GM21737 (cell line): Measurements from ENCODE around the gene CIAO3.
"Not testable (repeated sequence)": the region's sequence is repeated elsewhere in the genome, so short reads cannot be mapped to it uniquely, and the experiment has no call there.

ENCODE experiments used
- ATAC-seq: cut with Tn5 transposase; IDR thresholded peaks from one replicate; pipeline ENCODE4 v1.9.1; 2021; ENCODE audit warnings: mild to moderate bottlenecking, moderate library complexity; ENCODE audit not compliant: unreplicated experiment

Gene CIAO3

GRCh38 chr16:760545-761343, 19.9 kb upstream of the CIAO3 start, which contains the start of gene MSLN:
Gene MSLN, plus strand, starts transcription at chr16:760734. Its CDS starts 1,947 bp downstream, at chr16:762681.
- no peak for ATAC-seq

DNA sequence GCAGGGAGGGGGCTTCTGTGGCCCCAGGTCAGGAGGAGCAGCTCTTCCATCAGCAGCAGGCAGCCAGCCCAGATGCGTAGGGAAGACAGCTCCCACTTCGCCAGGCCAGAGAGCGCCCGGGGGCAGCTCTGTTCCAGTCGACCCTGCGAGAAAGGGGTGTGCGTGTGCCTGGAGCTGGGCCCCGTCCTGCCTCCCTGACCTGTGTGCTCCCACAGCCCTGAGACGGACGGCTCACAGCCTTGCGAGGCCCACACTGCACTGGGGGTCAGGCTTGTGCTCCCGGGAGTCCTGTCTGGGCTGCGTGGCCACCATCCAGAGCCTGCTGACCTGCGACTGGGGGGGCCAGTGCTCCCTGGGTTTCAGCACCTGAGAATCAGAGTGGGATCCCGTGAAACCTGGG, 19.3 kb upstream of the CIAO3 start:
- no peak for ATAC-seq

DNA sequence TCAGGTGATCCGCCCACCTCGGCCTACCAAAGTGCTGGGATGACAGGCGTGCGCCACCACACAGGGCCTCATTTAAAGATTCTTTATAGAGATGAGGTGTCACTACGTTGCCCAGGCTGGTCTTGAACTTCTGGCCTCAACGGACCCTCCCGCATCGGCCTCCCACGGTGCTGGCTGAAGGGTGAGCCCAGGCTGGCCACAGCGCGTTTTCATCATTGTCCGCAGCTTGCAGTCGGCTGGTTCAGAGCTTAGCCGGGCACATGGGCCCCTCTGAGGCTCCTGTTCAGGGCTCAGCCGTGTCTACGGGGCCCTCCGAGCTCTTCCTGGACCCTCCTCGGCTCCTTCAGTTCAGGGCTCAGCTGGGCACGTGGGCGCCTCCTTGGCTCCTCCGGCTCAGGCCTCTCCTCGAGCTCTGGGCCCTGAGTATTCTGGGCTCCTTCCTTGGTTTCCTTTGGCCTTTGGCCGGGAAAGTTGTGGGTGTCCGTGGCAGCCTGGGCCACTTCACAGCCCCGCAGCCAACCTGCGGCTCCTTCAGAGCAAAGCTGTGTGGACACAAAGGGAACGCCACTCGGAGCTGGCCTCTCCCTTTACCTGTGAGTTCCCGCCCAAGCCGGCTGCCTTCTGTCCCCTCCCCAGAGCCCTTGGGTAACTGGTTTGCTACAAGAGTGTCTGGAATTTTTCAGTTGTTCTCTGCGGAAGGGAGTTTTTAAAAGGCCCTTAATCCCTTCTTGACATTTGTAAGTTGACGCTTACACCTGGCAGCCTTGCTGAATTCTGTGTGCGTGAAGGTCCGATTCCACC, 18.5 kb upstream of the CIAO3 start:
- no peak for ATAC-seq

DNA sequence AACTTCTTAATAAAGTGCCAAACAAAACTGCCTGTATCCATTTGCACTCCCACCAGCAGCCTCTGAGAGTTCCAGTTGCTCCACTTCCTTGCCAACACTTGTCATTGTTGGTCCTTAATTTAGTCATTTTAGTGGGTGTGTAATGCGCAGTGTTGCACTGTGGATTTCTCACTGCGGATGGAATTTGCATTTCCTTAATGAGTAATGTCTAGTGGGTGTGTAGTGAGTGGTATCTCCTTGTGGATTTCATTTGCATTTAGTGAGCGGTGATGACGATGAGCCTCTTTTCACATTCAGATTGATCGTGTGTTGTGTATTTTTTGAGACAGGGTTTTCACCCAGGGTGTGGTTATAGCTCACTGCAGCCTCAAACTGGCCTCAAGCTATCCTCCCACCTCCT, 15.6 kb upstream of the CIAO3 start:
- no peak for ATAC-seq

- ATAC-seq, result no peak
Measured at GRCh38 chr16:754656-755055, 13.9 kb upstream of the CIAO3 start.

DNA sequence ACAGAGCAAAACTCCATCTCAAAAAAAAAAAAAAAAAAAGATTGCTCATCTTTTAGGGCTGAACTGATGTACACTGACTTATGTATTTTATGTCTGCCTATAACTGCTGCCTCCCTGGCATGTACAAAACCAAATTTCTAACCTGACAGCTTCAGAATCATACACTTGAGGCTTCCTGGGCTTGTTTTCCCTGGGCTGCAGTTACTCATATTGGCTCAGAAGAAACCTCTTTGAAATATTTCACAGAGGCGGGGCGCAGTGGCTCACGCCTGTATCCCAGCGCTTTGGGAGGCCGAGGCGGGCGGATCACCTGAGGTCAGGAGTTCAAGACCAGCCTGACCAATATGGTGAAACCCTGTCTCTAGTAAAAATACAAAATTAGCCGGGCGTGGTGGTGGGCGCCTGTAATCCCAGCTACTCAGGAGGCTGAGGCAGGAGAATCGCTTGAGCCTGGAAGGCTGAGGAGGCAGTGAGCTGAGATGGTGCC, 13.4 kb upstream of the CIAO3 start:
- not testable (repeated sequence) for ATAC-seq

DNA sequence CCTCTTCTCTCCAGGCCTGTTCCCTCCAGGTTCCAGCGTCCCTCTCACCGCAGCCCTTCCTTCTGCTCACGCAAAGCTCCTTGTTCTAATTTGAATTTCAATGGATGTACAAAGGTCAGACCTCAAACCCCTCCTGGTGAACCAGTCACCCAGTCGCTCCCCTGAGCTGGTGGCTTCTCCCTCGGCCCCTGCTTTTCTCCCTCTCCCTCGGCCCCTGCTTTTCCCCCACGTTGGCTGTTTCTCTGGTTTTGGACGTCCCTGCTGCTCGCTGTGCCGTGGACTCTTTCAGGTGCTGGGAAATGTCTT, 11.2 kb upstream of the CIAO3 start:
- ATAC-seq, result no peak

DNA sequence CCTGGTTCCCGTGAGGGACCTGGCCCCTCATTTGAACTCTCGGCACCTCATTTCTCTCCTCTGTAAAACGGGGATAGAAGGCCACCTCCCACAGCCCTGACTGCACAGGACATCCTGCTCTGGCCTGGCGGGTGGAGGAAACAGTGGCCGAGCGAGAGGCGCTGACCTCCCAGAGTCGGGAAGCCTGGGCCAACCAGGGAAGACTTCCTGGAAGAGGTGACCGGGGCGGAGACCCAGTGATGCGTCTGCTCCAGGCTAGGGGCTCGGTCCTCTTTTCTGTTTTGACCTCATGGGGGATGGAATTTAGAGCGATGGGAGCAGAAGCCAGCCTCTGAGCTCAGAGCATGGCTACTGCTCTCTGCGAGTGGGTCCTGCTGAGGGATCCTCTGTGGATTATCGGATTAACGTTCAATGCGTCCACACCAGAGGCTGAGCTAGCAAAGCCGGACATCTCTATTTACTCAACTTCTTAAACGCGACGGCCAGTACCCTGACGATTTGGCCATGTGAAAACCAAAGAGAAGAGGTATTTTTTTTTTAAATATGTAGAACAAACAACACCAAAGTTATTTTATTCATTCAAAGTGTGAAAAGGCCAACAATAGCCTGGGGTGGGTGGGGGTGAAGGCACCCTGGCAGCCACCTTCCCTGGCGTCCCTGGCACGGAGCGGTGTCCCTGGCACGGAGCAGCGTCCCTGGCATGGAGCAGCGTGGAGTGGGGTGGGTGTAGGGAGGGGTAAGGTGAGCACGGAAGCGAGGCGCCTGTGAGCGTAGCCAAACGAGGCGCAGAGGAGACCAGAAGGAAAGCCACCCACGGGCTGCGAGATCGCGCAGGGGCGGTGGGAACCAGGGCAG, 10.6 kb upstream of the CIAO3 start:
- no peak for ATAC-seq

DNA sequence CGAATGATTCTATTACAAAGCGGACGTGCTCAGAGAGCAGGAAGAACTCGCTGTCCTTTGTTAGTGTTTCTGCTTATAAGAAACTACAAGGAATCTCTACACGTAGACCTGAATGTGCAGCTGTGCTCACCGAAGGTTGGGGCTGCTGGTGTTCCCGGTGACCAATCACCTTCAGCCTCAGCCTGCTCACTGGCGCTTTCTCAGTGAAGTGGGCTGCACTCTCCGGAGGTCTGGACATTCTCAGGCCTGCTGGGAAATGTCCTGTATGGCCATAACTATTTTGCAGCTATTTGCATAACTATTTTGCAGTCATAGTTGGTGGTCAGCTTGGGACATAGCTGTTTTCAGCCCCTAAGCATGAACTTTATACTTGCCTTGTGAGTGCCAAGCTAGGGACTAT, 9.7 kb upstream of the CIAO3 start:
- no peak for ATAC-seq

- ATAC-seq, result no peak
Measured at GRCh38 chr16:749010-749409, 8.2 kb upstream of the CIAO3 start.

- ATAC-seq, result no peak
Measured at GRCh38 chr16:747978-748746, 7.4 kb upstream of the CIAO3 start.

GRCh38 chr16:746637-747036, 5.8 kb upstream of the CIAO3 start:
- ATAC-seq, result no peak

- no peak for ATAC-seq
Measured at GRCh38 chr16:745739-746138, 4.9 kb upstream of the CIAO3 start.

DNA sequence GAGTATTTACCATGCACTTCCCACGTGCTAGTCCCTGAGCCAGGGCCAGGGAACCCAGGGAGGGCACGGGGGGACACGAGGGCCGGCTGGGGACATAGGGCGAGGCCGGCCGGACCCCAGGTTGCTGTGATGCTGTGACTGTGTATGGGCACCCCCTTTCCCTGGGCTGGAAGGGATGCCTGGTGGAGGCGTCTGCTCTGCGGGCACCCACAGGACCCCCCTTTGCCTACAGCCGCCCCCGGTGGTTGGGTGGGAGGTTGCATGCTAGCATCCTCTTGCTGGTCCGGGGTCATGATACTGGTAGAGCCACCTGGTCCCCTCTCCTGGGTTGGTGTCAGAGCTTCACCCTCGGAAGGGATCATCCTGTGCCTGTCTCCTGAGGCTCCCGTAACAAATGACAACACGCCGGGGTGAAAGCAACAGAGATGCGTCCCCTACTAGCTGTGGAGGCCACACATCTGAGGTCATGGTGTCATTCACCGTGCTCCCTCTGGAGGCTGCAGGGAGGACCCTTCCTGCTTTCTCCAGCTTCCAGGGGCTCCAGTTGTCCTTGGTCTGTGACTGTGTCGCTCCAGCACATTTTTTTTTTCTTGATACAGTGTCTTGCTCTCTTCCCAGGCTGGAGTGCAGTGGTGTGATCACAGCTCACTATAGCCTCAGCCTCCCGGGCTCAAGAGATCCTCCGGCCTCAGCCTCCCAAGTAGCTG, 3.1 kb upstream of the CIAO3 start:
- no peak for ATAC-seq

DNA sequence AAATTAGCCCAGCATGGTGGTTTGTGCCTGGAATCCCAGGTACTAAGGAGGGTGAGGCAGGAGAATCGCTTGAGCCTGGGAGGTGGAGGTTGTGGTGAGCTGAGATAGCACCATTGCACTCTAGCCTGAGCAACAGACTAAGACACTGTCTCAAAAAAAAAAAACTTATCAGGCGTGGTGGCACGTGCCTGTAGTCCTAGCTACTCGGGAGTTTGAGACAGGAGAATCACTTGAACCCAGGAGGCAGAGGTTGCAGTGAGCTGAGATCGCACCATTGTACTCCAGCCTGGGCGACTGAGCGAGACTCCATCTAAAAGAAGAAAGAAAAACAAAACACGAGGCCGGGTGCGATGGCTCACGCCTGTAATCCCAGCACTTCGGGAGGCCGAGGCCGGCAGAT, 2.1 kb upstream of the CIAO3 start:
- ATAC-seq, result not testable (repeated sequence)

DNA sequence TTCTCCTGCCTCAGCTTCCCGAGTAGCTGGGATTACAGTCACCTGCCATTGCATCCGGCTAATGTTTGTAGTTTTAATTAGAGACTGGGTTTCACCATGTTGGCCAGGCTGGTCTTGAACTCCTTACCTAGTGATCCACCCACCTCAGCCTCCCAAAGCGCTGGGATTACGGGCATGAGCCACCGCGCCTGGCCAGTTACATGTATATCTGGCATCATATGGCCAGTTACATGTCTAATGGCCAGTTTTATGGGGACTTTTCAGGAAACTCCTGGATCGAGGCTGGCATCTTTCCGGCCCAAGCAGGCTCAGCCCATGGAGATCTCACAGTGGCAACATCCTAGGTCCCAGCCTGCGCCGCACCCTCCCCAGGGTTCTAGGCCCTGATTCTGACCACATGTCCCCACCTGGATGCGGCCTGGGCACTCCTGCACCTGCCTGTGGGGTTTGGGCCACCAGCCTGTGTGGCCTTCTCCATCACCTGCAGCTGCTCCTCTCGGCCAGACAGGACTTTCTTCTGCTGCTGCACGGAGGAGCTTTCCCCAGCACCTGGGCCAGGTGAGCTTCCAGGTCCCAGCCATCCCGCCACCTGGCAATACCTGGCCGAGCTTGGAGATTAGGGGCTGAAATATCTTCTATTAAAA, 1.3 kb upstream of the CIAO3 start:
- ATAC-seq, result no peak

DNA sequence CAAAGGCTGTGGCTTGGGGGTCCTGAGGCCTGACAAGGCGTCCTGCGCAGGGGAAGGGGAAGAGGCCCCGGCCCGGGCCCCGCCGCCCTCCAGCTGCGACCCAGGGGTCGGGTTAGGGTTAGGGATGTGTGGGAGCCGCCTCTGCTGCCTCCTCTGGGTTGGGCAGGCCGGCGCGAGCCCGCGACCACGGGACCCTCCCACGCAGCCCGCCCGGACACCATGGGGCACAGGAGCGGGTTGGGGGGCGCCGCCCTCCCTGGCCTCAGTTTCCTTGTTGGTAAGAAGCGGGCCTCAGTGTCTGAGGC, 386 bp downstream of the CIAO3 start:
- ATAC-seq, result peak; percentile 25

DNA sequence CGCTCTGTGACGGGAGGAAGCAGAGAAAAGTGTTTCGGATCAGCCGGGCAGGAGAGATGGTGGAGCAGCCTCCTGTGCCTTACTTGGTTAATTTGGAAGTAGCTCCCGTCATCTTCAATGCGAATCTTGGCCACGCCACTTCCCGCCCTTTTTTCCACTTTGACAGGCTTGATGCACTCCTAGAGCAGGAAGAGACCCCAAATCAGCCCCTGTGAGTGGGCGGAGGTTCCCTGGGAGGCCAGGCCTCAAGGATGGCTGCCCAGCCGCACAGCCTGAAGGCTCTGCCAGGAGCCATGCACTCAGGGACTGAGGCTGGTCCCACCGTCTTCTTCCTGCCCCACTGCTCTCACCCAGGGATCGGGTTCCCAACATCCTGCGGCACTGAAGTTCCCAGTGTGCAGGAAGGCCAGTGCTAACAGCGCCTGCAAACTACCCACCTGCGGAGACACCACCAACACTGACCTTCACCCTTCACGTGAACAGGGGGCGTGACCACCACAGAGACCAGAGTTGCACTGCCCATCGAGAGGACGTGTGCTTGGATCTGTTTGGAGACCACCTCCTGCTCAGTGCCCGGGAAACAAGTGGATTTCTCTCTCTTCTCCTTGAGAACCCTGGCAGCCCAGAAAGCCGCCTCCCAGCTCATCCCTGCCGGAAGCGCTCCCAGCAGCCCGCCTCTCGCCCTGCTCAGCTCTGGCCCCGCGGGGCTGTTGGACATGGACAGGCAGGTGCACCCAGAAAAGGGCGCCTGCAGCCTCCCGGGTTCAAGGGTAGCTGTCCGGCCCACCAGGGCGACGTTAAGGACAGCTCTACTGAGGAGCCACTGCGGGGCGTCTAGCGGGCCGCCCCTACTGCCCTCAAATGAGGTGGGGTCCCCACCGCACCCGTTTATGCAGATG, 988 bp downstream of the CIAO3 start:
- no peak for ATAC-seq
